ENCODE measurements around the gene AOAH.
"Not testable (repeated sequence)": the region's sequence is repeated elsewhere in the genome, so short reads cannot be mapped to it uniquely, and the experiment has no call there.

AOAH gene

DNA sequence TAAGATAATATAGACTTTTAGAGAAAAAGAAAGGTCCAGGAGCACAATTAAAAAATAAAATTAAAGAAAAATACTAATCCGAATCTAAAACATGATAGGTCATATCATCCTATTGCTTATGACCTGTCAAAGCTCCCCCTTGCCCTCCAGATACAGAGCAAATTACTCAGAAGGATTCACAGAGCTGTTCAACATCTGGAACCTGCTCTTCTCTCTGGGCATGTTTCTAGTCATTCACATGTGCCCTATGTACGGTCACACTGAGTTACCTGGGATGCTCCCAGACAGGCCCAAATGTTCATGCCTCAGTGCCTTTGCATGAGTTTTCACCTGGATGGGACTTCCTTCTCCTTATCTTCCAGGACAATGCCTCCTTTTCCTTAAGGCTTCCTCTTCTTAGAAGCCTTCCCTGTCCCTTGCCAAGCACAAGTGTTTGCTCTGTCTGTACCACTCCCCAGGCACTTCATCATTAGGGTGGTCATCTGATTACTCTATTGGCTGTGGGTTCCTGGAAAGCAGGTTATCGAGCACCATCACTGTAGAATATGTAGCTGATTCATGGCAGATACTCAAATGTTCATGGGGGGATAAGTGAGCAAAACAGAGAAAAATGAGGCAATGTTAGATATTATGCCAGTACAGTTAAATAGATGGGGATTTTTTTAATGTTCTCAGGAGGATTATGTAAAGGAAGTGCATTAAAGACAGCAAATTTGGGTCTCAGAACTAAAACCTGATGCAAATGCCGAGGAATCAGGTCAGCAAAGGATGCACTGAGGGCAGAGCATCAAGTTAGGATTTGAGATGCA lies 12.0 kb upstream of the AOAH start:
- no peak for DNase-seq

DNA sequence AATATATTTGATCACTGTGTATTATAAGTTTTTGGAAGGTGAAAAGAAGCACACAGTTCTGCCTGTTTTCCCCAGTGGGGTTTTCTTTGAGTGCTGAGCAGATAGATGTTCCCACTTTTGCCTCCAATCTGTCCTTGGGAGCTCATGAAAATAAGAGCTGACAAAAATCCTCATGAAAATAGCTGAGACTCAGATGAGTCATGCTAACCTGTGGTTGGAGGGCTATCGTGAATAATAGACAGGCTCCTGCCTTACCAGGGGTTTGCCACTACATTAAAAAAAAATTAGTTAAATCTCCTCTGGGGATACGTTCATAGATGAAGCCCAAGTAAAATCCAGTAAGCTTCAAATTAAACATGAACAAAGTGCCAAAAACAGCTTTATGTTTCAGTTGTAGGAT lies 10.9 kb upstream of the AOAH start:
- no peak for DNase-seq

DNA sequence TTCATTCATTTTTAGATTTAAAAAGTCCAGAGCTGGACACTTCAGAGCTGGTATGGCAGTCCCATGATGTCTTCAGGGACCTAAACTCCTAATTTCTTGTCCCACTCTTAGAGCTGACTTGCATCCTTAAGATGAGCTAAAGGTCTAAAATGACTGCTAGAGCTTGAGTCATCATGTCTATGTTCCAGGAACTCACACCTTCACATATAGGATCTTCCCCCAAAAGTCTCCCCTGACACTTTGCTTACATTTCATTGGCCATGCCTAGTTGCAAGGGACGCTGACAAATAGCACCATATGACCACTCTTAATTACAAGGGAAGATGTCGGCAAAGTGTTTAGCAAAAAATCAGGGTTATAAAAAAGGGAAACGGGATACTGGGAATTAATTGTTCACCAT lies 10.4 kb upstream of the AOAH start:
- DNase-seq: no peak

DNA sequence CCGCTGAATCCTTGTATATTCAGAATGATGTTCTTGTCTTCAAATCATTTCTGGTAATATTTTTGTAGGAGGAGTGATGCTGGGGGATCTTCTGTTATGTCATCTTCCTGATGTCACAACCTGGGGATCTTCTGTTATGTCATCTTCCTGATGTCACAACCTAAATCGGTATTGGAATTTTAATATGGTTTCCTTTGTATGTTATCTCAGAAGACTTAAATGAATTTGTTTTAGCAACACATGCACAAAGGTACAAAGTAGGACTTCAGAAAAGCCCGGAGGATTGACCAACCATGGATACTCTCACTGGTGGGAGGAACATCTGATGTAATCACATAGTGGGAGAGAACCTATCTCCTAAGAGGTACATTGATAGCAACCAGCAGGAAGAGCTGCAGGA lies 9.1 kb upstream of the AOAH start:
- no peak for DNase-seq

DNA sequence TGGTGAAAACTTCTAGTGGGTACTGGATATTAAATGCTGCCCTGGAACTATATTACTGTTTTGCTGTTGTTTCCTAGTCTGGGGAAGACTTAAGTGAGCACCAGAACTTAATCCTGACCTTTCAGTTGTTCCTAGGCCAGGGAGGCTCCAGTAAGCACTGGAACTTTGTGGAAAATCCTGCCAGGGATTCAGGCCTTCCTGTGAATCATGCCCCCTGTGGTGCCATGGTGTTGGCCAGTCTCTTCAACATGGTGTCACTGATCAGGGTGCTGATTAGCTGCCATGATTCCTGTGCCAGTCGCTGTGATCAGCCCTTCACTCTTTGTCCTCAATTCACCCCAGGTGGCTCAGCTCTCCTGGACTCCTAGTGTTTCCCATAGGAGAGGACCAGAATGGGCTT lies 8.5 kb upstream of the AOAH start:
- no peak for DNase-seq

DNA sequence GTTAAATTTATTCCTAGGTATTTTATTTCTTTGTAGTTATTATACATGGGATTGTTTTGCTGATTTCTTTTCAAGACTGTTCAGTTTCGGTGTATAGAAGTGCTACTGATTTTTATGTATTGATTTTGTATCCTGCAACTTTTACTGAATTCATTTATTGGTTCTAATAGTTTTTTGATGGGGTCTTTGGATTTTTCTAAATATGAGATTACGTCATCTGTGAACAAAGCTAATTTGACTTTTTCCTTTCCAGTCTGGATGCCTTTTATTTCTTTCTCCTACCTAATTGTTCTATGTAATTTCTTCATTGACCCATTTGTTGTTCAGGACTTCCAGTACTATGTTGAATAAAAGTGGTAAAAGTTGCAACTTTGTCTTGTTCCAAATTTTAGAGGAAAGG lies 5.8 kb upstream of the AOAH start:
- no peak for DNase-seq

DNA sequence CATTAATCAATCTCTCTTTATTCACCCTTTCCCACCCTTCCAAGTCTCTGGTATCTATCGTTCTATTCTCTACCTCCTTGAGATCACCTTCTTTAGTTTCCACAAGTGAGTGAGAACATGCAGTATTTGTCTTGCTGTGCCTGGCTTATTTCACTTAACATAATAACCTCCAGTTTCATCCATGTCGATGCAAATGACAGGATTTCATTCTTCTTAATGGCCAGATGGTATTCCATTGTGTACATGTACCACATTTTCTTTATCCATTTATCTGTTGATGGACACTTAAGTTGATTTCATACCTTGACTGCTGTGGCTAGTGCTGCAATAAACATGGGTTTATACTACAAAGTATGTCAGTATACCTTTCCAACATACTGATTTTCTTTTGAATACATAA lies 3.8 kb upstream of the AOAH start:
- no peak for DNase-seq

DNA sequence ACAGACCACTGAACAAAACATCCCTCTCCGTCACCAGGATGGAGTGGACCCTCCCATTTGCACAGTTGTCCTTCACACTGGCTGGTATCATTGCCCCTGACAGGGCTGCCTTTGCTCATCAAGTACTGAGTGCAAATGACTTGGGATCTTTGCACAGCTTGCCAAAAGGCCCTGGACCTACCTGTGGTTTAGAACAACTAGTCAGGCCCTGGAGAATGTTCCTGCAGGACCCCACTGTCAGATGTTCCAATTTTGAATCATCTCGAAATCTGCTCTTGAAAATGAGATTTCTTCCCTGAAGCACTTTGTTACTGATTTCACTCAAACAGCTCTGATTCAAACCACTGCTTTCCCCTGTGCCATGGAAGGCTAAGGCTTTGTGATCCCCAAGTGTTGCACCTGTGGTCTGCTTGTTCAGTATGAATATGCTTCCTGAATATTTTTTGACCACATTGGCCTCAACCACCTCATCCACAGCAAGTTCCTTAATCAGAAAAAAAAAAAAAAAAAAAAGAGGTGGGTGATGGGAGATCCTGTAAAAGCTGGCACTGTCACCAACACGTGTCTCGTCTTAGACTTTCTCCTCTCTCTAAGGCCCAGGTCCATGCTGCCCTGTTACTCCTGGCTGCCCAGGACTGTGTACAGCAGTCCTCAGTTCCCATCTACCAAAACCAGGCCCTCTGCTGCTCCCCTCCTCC lies 2.7 kb upstream of the AOAH start:
- DNase-seq: no peak

DNA sequence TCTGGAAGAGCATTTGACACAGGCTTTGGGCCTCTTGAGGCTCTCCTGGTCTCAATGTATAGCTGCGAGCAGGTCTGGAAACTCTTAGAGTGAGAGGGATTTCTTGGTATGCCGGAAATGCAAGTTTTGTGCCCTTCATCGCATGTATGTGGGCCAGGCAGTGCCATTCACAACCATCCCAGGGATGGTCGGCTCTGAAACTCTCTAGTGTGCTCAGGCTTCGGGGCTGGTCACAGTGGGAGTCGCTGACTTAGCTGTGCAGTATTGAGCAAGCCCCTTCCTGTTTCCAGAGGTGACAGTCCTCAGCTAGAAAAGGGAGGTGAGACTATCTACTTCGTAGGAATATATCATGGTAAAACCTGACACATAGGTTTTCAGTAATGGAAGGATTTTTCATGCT lies 2.0 kb upstream of the AOAH start:
- DNase-seq: no peak

DNA sequence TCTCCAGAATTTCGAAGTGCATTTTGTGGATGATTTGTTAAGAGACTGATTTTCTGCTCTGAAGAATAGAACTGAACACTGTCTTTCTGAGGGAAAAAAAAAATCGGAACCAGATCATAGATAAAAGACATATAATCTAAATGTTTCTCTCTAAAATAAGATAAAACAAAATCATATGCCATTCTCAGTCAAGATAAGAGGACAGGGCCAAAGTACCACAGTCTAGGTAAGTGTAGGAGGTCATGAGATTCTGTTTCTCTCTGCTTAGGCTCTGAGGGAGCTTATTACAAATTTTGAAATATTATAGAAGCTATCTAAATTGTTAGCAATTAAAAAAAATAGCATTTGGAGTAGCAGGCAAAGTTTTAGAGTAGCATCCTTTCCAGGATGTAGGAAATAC lies 702 bp upstream of the AOAH start:
- DNase-seq: no peak

DNA sequence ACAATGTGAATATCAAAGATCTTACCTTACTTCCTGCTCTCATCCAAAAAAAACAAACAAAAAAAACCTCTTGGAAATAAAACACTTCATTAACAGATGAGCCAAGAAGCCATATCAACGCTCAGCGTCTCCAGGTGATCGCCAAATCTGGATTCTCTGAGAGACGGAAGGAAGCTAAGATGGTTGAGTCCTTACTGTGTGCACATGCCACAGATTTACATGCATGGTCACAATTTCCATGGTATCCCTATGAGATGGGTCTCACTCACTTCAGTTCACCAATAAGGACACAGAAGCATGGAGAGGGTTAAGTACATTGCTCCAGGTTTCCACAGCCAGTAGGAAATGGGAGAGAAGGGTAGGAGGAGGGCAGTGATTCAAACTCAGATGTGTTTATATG lies 1.0 kb downstream of the AOAH start:
- no peak for DNase-seq

DNA sequence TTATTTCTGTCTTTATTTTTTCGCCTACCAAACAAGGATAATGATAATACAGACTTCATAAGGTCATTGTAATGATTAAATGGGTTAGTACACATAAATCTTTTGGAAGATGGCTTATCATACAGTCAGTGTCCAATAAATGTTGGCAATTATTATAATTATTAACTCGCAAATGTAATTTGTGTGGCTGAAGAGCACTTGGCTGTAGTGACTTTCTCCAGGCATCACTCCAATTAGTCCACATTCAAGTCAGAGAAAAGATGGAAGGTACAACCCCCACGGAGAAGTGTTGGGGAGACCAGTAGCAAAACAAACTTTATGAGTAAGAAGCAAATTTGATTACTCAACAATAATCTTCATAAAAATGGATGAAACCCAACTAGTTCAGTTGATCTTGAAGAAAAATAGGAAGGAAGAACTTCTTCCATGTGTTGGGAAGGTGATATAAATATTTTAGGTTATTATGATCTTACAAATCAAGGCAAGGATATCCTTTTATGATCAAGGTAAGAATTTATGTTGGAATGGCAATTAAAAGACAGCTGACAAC lies 5.1 kb downstream of the AOAH start:
- no peak for DNase-seq

DNA sequence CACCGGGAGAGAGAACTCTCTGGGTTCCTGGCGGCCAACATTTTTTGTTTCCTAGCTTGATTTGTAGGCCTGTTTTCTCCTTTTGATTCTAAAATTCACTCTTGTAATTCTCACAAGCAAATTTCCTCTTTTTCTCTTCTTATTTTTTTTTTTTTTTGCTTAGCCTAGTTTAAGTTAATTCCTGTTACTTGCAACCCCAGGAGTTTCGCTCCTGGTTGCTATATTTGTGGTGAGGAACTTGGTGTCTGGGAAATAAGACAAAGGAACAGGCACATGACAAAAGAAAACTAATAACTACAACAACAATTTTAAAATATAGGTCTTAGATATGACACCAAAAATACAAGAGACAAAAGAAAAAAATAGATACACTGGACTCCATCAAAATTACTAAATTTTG lies 6.7 kb downstream of the AOAH start:
- no peak for DNase-seq

DNA sequence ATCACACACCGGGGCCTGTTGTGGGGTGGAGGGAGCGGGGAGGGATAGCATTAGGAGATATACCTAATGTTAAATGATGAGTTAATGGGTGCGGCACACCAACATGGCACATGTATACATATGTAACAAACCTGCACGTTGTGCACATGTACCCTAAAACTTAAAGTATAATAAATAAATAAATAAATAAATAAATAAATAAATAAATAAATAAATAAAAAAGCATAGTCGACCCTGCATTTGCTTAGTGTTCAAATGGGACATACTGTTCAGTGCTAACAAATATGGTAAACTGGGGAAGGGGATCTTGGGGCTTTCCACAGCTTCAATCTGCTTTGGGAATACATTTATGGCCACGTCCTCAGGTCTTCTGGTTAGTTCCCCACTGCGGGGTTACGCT lies 7.5 kb downstream of the AOAH start:
- not testable (repeated sequence) for DNase-seq

DNA sequence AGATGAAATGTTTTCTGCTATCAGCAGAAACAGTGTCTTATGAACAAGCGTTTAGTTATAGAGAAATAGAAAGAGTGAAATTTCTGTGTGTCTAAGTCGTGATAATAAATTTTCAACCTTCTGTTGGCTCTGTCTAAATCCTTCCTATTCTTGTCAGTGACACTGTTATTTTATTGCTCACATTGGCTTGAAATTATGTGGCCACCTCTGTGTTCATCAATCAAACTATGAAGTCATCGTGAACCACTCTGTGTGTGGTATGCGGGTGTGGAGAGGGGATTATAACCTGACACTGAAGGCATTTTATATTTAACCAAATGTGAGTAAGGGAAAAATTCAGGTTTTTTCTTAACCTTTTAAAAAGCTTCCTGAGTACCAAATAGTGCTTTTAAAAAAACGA lies 12.3 kb downstream of the AOAH start:
- no peak for DNase-seq

DNA sequence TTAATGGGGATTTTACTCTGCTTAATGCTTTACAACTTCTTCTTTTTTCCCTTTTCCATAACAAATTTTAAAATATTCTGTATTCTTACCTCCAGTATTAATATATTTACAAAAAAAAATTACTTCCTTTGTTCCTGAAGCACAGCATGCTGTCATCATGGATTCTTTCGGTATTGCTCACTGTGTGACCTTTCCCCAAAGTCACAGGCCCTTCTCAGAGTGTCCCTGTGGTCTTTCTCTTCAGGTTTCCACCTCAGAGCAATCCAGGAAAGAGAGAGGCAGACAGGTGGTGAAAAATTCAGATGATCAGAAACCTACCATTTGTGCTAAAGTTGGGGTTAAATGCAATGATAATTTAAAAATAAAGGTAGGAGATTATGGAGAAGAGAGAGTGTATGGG lies 13.0 kb downstream of the AOAH start:
- no peak for DNase-seq

DNA sequence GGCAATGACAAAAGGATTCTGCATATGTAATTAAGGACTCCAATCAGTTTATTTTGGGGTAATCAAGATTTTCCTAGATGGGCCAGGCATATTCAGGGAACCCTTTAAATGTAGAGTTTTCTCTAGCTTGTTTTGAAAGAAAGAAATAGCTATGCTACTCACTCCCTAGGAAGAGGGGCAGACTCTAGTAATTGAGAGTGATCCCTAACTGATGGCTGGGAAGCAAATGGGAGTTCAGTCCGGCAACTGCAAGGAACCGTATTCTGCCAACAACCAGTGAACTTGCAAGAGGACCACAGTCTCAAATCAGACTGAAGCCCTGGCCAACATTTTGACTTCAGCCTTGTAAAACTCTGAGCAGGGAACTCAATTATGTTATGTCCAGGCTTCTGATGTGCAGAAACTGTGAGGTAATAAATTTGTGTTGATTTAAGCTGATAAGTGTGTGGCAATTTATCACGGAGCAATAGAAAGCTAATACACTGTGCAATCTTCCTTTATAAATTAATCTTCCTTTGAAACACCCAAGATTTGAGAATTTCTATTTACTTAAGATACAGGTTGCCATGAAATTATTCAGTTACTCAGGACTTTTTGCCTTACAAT lies 14.0 kb downstream of the AOAH start:
- DNase-seq: no peak

DNA sequence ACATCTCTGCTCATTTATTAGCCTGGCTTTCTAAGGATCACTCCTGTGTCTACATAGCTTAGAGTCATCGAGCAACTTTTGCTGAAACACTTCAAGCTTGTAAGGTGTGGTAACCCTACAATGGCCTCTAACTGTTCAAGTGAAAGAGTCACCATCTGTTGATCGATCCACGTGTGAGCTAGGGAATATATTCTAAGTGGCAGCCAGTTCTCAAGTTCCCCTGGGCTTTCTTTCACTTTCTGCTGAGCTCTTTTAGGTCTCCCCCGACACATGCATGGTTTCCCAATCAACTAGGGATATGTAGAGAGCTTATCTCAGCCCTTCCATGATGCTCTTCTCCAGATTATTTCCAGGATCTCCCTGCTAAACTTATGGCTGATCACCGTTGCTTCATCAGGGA lies 15.5 kb downstream of the AOAH start:
- DNase-seq: peak; percentile 81

DNA sequence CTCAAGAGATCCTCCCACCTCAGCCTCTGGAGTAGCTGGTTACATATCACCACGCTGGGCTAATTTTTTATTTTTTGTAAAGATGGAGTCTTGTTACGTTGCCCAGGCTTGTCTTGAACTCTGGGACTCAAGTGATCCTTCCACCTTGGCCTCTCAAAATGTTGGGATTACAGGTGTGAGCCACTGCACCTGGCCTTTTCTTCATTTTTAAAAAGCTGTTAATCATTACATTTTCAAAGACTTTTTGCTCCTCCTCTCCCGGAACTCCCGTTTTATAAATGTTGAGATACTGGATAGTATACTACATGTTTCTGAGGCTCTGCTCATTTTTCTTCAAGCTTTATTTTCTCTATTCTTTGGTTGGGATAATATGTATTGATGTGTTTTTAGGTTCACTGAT lies 16.4 kb downstream of the AOAH start:
- DNase-seq: no peak

DNA sequence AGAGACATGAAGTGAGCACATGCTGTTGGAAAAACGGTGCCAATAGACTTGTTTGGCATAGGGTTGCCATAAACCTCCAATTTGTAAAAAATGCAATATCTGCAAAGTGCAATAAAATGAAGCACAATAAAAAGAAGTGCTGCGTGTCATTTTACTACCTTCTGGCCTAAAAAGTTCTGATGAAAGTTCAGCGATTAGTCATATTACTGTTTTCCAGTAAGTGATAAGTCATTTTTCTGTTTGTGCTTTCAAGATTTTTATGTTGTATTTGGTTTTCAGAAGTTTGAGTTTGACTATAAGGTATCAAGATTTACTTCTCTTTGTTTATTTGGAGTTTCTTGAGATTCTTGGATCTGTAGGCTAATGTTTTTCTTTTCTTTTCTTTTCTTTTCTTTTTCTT lies 16.8 kb downstream of the AOAH start:
- no peak for DNase-seq

DNA sequence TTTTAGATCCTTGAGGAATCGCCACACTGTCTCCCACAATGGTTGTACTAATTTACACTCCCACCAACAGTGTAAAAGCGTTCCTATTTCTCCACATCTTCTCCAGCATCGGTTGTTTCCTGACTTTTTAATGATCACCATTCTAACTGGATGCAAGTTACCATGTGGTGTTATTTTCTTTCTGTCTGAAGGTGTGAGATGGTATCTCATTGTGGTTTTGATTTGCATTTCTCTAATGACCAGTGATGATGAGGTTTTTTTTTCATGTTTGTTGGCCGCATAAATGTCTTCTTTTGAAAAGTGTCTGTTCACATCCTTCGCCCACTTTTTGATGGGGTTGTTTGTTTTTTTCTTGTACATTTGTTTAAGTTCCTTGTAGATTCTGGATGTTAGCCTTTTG lies 20.4 kb downstream of the AOAH start:
- DNase-seq: not testable (repeated sequence)

DNA sequence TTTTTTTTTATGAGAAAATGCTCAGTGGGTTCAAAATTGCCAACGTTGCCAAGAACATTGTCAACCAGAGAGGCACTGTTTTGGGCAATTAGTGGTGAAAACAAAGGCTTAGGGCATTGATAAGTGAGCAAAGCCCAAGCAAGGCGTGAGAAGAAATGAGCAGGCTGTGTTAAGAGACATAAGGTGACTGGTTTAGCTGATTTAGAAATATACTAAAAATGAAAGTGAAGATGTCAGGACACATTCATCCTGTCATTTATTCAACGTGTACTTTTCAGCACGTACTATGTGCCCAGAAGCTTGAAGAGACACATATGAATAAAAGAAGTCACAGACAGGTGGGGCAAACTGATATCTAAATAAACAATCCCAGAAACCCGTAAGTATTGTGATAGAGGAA lies 31.8 kb downstream of the AOAH start:
- DNase-seq: no peak

DNA sequence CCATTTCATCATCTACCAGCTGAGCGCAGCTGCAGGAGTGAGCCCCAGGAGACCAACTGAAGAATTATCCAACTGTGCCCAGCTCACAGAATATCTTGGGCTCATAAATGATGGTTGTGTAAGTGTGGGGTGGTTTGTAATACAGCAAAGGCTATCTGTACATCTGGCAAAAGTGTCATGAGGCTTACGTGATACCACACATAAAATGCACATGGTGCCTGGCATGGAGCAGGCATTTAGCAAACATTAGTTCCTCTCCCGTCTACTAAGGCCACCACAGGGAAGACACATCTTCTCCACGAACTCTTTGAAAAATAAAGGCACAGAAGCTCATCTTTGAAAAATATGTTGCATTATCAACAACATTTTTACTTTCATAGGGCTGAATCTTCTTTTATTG lies 32.3 kb downstream of the AOAH start:
- DNase-seq: no peak

DNA sequence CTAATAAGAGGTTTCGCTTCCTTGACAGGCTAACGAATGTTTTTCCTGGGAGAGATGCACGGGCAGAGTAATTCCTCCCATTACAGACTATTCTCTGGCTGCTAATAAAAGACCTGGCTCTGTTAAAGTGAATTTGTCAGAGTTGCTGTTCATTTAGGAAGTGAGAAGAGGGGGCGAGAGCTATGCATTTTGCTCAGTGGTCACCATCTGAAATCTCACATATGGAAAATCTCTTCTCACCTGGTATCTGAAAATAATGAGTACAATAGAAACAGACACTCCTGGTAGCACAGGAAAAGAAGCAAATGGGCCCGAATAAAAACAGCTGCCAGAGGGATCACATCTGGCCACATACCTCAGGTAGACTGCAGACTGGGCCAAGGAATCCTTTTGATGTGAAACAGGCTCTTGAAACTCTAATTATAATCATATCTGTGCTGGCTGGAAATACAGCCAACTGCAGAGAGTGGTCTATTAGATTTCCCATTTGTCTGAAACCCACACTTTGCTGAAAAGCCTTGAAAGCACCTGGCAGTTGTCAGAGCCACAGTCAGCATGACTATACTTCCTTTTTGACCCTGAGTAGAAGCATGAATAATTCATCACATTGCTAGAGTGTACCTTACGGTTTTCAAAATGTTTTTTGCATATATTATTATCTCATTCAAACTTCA lies 33.6 kb downstream of the AOAH start:
- DNase-seq: no peak

Measured in NCI-H2171 (cell line).